Astrocyte of the cerebellum (primary cell): ENCODE results near the gene CLTCL1.

Experiments used
- DNase-seq: peaks from one replicate; pipeline ENCODE4 v3.0.0-alpha.2; 2011; ENCODE audit warnings: low read depth
- H3K4me3 ChIP-seq: 2 replicates; pipeline ENCODE4 v1.5.1; 2011; ENCODE audit warnings: mild to moderate bottlenecking, low read depth, low read length, moderate library complexity
- CTCF ChIP-seq: IDR thresholded peaks from 2 replicates; pipeline ENCODE4 v1.5.1; 2012; ENCODE audit warnings: low read length, low read depth, moderate library complexity, mild to moderate bottlenecking; ENCODE audit errors: missing control alignments
- in situ Hi-C: cut with HindIII; loops from 2 replicates; pipeline ENCODE4 v1.10.0; 2017; ENCODE audit warnings: low sequenced_read_pairs

The CLTCL1 gene

GRCh38 chr22:19222242-19223005, 69.1 kb downstream of the CLTCL1 start:
- DNase-seq: no peak
- H3K4me3 ChIP-seq: no peak overlapping the region
- in situ Hi-C loops: no loop called here
- TF ChIP-seq CTCF: no peak

DNA sequence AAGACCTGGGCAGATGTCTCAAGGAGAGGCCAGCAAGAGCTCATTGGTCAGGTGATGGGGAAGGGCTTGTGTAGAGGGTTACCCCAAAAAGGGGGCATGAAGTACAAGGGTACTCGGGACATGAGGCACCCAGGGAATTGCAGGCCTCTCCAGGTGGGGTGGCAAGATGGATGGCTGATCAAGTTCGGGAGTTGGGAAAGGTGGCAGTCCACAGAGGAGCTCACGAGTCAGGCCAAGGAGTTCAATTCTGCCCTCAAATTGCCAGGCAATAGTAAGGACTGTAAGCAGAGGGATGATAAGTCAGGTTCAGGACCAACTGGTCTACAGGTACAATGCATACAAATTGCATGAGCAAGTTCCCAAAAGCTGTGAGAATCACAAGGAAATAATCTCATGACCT, 70.7 kb downstream of the CLTCL1 start:
- no peak for TF ChIP-seq CTCF
- DNase-seq: no peak
- in situ Hi-C loops: no loop called here
- H3K4me3 ChIP-seq: no peak overlapping the region

GRCh38 chr22:19218541-19219233, 72.8 kb downstream of the CLTCL1 start:
- TF ChIP-seq CTCF: no peak
- in situ Hi-C loops: no loop called here
- DNase-seq: no peak
- no peak overlapping the region for H3K4me3 ChIP-seq

GRCh38 chr22:19216579-19216978, 74.9 kb downstream of the CLTCL1 start:
- in situ Hi-C loops: no loop called here
- DNase-seq: no peak

DNA sequence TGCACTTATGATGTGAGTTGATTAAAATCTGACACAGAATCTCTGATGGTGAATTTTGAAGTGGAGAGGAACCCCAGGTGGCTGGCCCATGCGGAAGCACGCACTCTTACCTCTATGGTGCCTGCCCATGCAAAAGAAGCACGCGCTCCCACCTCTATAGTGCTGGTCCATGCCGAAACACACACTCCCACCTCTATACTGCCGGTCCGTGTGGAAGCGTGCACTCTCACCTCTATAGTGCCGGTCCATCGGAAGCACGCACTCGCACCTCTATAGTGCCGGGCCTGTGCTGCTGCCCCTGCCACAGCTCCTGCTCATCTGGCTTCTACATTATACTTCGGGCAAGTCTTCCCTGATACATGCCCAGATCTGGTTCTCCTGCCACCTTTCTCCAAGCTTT, 76.2 kb downstream of the CLTCL1 start:
- no peak for DNase-seq
- in situ Hi-C loops: no loop called here
- H3K4me3 ChIP-seq: no peak overlapping the region
- no peak for TF ChIP-seq CTCF

More at GRCh38 chr22:19216579-19216978, 74.9 kb downstream of the CLTCL1 start:
- no peak for TF ChIP-seq CTCF
- H3K4me3 ChIP-seq: no peak overlapping the region

DNA sequence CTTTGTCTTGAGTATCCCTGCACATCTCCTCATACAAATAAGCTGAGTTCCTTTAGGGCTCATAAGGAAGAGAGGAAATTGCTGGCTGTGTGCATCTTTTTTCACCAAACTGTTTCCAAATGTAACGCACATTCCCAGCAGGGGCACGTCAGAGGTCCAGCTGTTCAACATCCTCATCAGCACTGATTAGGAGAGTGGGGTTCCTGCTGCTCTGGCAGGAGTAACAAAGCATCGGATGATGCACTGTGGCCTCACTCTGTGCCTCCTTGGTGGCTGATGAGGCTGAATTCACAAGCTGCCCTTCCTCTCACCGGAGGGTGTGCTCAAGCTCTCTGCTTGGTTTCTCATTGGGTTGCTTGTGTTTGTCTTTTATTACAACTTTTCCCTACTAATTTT, 77.4 kb downstream of the CLTCL1 start:
- DNase-seq: no peak
- in situ Hi-C loops: no loop called here
- TF ChIP-seq CTCF: no peak
- no peak overlapping the region for H3K4me3 ChIP-seq
